ENCODE data around the gene TMEM43.

Gene TMEM43

GRCh38 chr3:14170531-14171159, 45.8 kb downstream of the TMEM43 start:
- no peak overlapping the region for H3K4me3 ChIP-seq (ENCODE audit: low read length)
- no peak for DNase-seq (ENCODE audit: low read depth)
- TF ChIP-seq CTCF (conservative IDR thresholded peaks at IDR 0.05; ENCODE audit: low read depth, low read length) = no peak

- DNase-seq (ENCODE audit: low read depth) = no peak
These were observed 47.6 kb downstream of the TMEM43 start for GRCh38 chr3:14172496-14172895.

GRCh38 chr3:14174483-14174882, 49.6 kb downstream of the TMEM43 start:
- TF ChIP-seq CTCF (conservative IDR thresholded peaks at IDR 0.05; ENCODE audit: low read depth, low read length) = no peak
- no peak overlapping the region for H3K4me3 ChIP-seq (ENCODE audit: low read length)
- DNase-seq (ENCODE audit: low read depth) = no peak

More at GRCh38 chr3:14172496-14172895, 47.6 kb downstream of the TMEM43 start:
- TF ChIP-seq CTCF (conservative IDR thresholded peaks at IDR 0.05; ENCODE audit: low read depth, low read length) = no peak
- no peak overlapping the region for H3K4me3 ChIP-seq (ENCODE audit: low read length)

- no peak for TF ChIP-seq CTCF (conservative IDR thresholded peaks at IDR 0.05; ENCODE audit: low read depth, low read length)
- no peak overlapping the region for H3K4me3 ChIP-seq (ENCODE audit: low read length)
- DNase-seq (ENCODE audit: low read depth) = no peak
These were observed 50.7 kb downstream of the TMEM43 start for GRCh38 chr3:14175383-14176037.

- no peak for TF ChIP-seq CTCF (conservative IDR thresholded peaks at IDR 0.05; ENCODE audit: low read depth, low read length)
- H3K4me3 ChIP-seq (ENCODE audit: low read length) = peak overlapping the region; percentile 88
- no peak for DNase-seq (ENCODE audit: low read depth)
These were observed 52.9 kb downstream of the TMEM43 start for GRCh38 chr3:14177580-14178246.

GRCh38 chr3:14178247-14179113, 53.6 kb downstream of the TMEM43 start, which contains the start of the genes LSM3 and XPC:
LSM3 (plus strand) TSS chr3:14178817; CDS start chr3:14178861, 44 bp downstream.
XPC (minus strand) TSS chr3:14178601; CDS start chr3:14178568, 33 bp downstream.
- DNase-seq (ENCODE audit: low read depth) = peak; percentile 93
- H3K4me3 ChIP-seq (ENCODE audit: low read length) = peak within 1 kb of the TSS; percentile 88
- TF ChIP-seq CTCF (conservative IDR thresholded peaks at IDR 0.05; ENCODE audit: low read depth, low read length) = no peak

Measured in retinal pigment epithelial cell (primary cell).